ENCODE data around the gene HOXB3. TPM values are rescaled to one million over a fixed set of nuclear protein-coding genes. Genes with fewer than 3 reads are reported as not detected.

The HOXB3 gene
- total RNA-seq, 4 donors from 2014 or later = 4.0 to 12.4 (median 4.9) TPM

- TF ChIP-seq CTCF (IDR thresholded peaks at IDR 0.05; ENCODE audit: low read depth) = no peak
Observed at GRCh38 chr17:48529683-48530009, 60.4 kb downstream of the HOXB3 start.

- no peak for TF ChIP-seq CTCF (IDR thresholded peaks at IDR 0.05; ENCODE audit: low read depth)
Observed at GRCh38 chr17:48528936-48529682, 60.9 kb downstream of the HOXB3 start.

- TF ChIP-seq CTCF (IDR thresholded peaks at IDR 0.05; ENCODE audit: low read depth) = no peak
Observed at GRCh38 chr17:48528153-48528935, 61.7 kb downstream of the HOXB3 start.

GRCh38 chr17:48527547-48527932 is 62.5 kb downstream of the HOXB3 start:
- no peak for TF ChIP-seq CTCF (IDR thresholded peaks at IDR 0.05; ENCODE audit: low read depth)

GRCh38 chr17:48526608-48527546 is 63.2 kb downstream of the HOXB3 start:
- no peak for TF ChIP-seq CTCF (IDR thresholded peaks at IDR 0.05; ENCODE audit: low read depth)

GRCh38 chr17:48523010-48523409 is 67.0 kb downstream of the HOXB3 start:
- TF ChIP-seq CTCF (IDR thresholded peaks at IDR 0.05; ENCODE audit: low read depth) = no peak

Data from subcutaneous adipose tissue (tissue), 4 donors.